Esophagus (tissue), 2 donors: Measurements from ENCODE around the gene PPP1R8. TPM values are rescaled to one million over a fixed set of nuclear protein-coding genes. Genes with fewer than 3 reads are reported as not detected.
"Not testable (repeated sequence)": the region's sequence is repeated elsewhere in the genome, so short reads cannot be mapped to it uniquely, and the experiment has no call there.

Experiments used
- H3K27ac ChIP-seq, 2 donors: one replicate each; pipeline ENCODE4 v1.5.1; 2013; ENCODE audit warnings: low read depth in 2 of 2, mild to moderate bottlenecking in 2 of 2, inconsistent platforms in 1 of 2, low read length in 1 of 2, moderate library complexity in 1 of 2
- H3K27me3 ChIP-seq, 2 donors: one replicate each; pipeline ENCODE4 v1.6.1; 2013; ENCODE audit warnings: low read length in 2 of 2, control low read depth in 1 of 2, mild to moderate bottlenecking in 1 of 2; ENCODE audit not compliant: insufficient read depth in 2 of 2, control insufficient read depth in 1 of 2
- H3K36me3 ChIP-seq, 2 donors: one replicate each; pipeline ENCODE4 v1.6.1; 2013; ENCODE audit warnings: low read length in 1 of 2; ENCODE audit not compliant: control insufficient read depth in 2 of 2, insufficient read depth in 2 of 2
- H3K4me1 ChIP-seq, 2 donors: one replicate each; pipeline ENCODE4 v1.6.1; 2013; ENCODE audit warnings: low read length in 1 of 2; ENCODE audit not compliant: control insufficient read depth in 2 of 2, insufficient read depth in 2 of 2
- H3K4me3 ChIP-seq, 2 donors: one replicate each; pipeline ENCODE4 v1.5.1; 2013; ENCODE audit warnings: low read length in 2 of 2, mild to moderate bottlenecking in 2 of 2, low read depth in 1 of 2, moderate library complexity in 1 of 2
- H3K9me3 ChIP-seq, 2 donors: one replicate each; pipeline ENCODE4 v1.6.1; 2013; ENCODE audit warnings: mild to moderate bottlenecking in 2 of 2, low read depth in 1 of 2, low read length in 1 of 2, moderate library complexity in 1 of 2; ENCODE audit not compliant: control insufficient read depth in 2 of 2, insufficient read depth in 1 of 2
- WGBS, 2 donors: extraction: QIAGEN DNeasy Blood & Tissue Kit; methylation state at CpG; one replicate each; pipeline ENCODE4 v1.1.7; 2013; 5-methylcytosine and 5-hydroxymethylcytosine counted together
- polyA plus RNA-seq, 2 donors: library from polyadenylated mRNA; stranded (reverse); fragments of 200-250 nt; gene quantifications; one replicate each; pipeline ENCODE4 v1.2.3, GENCODE V29; 2013
- donor health status: healthy with polysubstance abuse.
- donor health status: Bipolar disorder and iron deficiency.

PPP1R8 gene
- polyA plus RNA-seq, 2 donors, result 15.5 to 27.2 TPM

DNA sequence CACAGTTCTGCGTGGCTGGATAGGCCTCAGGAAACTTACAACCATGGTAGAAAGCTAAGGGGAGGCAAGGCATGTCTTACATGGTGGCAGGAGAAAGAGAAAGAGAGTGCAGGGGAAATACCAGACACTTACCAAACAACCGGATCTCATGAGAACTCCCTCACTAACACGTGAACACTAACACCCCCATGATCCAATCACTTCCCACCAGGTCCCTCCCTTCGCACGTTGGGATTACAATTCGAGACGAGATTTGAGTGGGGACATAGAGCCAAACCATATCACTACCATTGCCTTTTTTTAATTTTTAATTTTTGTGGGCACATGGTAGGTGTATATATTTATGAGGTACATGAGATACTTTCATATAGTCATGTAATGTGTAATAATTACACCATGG is 23.8 kb upstream of the PPP1R8 start:
- Histone ChIP-seq H3K36me3 (peaks cover 3 to 6% of the 10 kb centered on the region in 2 donors), H3K4me1 (no peaks in the 10 kb centered on the region), H3K4me3 (no peak overlapping the region), H3K27ac (no peak overlapping the region), H3K9me3 (no peaks in the 10 kb centered on the region), H3K27me3 (no peaks in the 10 kb centered on the region)
- WGBS, 2 donors, result 93 to 94% methylated on average over 7 of the region's 7 CpGs

- H3K4me1 ChIP-seq, result no peaks in the 10 kb centered on the region
- no peaks in the 10 kb centered on the region for H3K9me3 ChIP-seq
- WGBS, 2 donors, result 82 to 85% methylated on average over 2 of the region's 2 CpGs
- no peaks in the 10 kb centered on the region for H3K27me3 ChIP-seq
- H3K36me3 ChIP-seq, result peaks cover 4 to 6% of the 10 kb centered on the region in 2 donors
- no peak overlapping the region for H3K4me3 ChIP-seq
- H3K27ac ChIP-seq, result no peak overlapping the region
Measured at GRCh38 chr1:27807385-27807784, 23.2 kb upstream of the PPP1R8 start.

GRCh38 chr1:27808131-27808530 is 22.5 kb upstream of the PPP1R8 start:
- H3K4me1 ChIP-seq, H3K27ac ChIP-seq, H3K36me3 ChIP-seq, H3K9me3 ChIP-seq, H3K27me3 ChIP-seq, H3K4me3 ChIP-seq: not testable (repeated sequence)
- 94 to 100% methylated on average over 3 of the region's 3 CpGs for WGBS, 2 donors

- H3K4me1 ChIP-seq, result no peaks in the 10 kb centered on the region
- no peaks in the 10 kb centered on the region for H3K27me3 ChIP-seq
- no peaks in the 10 kb centered on the region for H3K9me3 ChIP-seq
- no peak overlapping the region for H3K27ac ChIP-seq
- WGBS, 2 donors, result 90 to 91% methylated on average over 1 of the region's 1 CpG
- H3K4me3 ChIP-seq, result no peak overlapping the region
- peaks cover 4 to 5% of the 10 kb centered on the region in 2 donors for H3K36me3 ChIP-seq
Measured at GRCh38 chr1:27809883-27810282, 20.7 kb upstream of the PPP1R8 start.

GRCh38 chr1:27811741-27812500 is 18.7 kb upstream of the PPP1R8 start:
- Histone ChIP-seq H3K4me1 (no peaks in the 10 kb centered on the region), H3K27me3 (no peaks in the 10 kb centered on the region), H3K9me3 (no peaks in the 10 kb centered on the region), H3K36me3 (peaks cover 5 to 9% of the 10 kb centered on the region in 2 donors), H3K4me3 (no peak overlapping the region), H3K27ac (no peak overlapping the region)
- 91 to 94% methylated on average over 6 of the region's 6 CpGs for WGBS, 2 donors

DNA sequence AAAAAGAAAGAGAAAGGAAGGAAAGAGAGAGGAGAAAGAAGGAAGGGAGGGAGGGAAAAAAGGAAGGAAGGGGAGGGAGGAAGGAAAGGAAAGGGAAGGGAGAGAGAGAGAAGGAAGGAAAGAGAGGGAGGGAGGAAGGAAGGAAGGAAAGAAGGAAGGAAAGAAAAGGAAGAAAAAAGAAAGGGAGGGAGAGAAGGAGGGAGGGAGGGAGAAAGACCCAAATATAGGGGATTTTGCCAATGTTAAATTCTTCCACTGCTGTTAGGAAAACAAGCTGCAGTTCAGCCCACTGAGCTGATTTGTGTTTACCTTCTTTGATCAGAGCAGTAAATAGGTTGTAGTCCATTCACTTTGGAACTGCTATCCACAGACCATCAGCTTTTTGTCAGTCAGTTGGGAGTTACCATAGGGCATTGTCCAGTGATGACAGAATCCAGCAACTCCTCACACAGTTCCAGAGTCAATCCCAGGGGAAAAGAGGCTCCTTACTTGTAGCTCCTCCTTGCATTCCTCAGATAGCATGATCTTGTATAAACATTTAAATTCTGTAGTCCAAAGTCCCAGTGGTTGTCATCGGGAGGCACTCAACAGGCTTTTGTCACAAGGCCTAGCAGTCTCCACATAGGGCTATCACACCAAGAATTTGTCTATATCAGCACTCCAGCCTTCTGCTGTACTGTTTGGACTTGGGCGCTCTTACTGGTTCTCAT is 13.5 kb upstream of the PPP1R8 start:
- 57 to 65% methylated on average over 2 of the region's 2 CpGs for WGBS, 2 donors
- Histone ChIP-seq H3K27ac (no peak overlapping the region), H3K36me3 (peaks cover 5 to 9% of the 10 kb centered on the region in 2 donors), H3K4me1 (no peaks in the 10 kb centered on the region), H3K4me3 (no peak overlapping the region), H3K27me3 (no peaks in the 10 kb centered on the region), H3K9me3 (no peaks in the 10 kb centered on the region)

GRCh38 chr1:27821761-27822315 is 8.7 kb upstream of the PPP1R8 start:
- H3K27me3 ChIP-seq, result no peaks in the 10 kb centered on the region

DNA sequence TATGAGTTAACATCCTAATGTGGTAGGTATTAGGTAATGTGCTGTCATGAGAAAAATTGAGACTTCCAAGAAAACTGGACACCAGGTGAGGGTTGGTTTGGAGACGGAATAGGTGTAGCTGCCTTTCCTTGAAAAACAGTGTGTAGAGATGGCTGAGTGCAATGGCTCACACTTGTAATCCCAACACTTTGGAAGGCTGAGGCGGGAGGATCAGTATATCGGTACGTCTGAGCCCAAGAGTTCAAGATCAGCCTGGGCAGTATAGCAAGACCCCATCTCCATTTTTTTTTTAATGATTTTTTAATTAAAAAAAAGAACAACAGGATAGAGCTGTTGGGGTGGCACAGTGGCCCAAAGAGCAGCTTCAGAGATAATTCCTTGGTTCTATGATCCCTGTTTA is 6.8 kb upstream of the PPP1R8 start:
- H3K36me3 ChIP-seq, result no peaks in the 10 kb centered on the region
- H3K27me3 ChIP-seq, result no peaks in the 10 kb centered on the region
- WGBS, 2 donors, result 94 to 97% methylated on average over 4 of the region's 4 CpGs
- H3K9me3 ChIP-seq, result no peaks in the 10 kb centered on the region
- no peak overlapping the region for H3K4me3 ChIP-seq
- no peaks in the 10 kb centered on the region for H3K4me1 ChIP-seq
- H3K27ac ChIP-seq, result no peak overlapping the region

More at GRCh38 chr1:27821761-27822315, 8.7 kb upstream of the PPP1R8 start:
- 90% methylated on average over 8 of the region's 8 CpGs for WGBS, 2 donors
- peaks cover 0 to 3% of the 10 kb centered on the region in 2 donors for H3K36me3 ChIP-seq
- H3K4me1 ChIP-seq, result no peaks in the 10 kb centered on the region
- no peak overlapping the region for H3K4me3 ChIP-seq
- H3K9me3 ChIP-seq, result no peaks in the 10 kb centered on the region
- no peak overlapping the region for H3K27ac ChIP-seq

GRCh38 chr1:27824411-27824810 is 6.2 kb upstream of the PPP1R8 start:
- H3K27me3 ChIP-seq, result no peaks in the 10 kb centered on the region
- WGBS, 2 donors, result 95 to 99% methylated on average over 4 of the region's 4 CpGs
- H3K4me1 ChIP-seq, result no peaks in the 10 kb centered on the region
- H3K4me3 ChIP-seq, result no peak overlapping the region
- no peaks in the 10 kb centered on the region for H3K9me3 ChIP-seq
- no peak overlapping the region for H3K27ac ChIP-seq
- no peaks in the 10 kb centered on the region for H3K36me3 ChIP-seq
